ENCODE data around the gene SPTLC2.
"Not testable (repeated sequence)": the region's sequence is repeated elsewhere in the genome, so short reads cannot be mapped to it uniquely, and the experiment has no call there.

The SPTLC2 gene

DNA sequence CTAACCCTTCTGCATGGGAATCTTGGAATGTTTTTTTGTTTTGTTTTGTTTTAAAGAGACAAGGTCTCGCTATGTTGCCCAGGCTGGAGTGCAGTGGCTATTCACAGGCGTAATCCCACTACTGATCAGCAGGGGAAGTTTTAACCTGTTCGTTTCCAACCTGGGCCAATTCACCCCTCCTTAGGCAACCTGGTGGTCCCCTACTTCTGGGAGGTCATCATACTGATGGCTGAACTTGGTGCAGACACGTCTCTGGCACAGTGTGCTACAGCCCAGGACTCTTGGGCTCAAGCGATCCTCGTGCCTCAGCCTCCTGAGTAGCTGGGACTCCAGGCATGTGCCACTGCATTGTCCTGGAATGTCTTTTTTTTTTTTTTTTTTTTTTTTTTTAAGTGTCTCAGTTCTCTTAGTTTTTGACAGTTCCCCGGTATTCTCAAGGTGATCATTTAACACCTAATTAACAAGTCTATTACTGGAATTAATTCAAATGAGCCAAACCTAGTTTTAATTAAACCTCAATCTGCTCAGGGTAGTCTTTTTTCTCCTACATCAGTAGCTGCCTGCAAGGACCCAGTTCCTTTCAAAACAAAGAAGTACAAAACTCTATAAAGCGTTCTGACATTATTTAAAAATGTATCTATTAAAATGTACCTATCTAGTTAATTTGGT, 68.8 kb downstream of the SPTLC2 start:
- DNase-seq (ENCODE audit: low spot score), result no peak

- DNase-seq (ENCODE audit: low spot score), result not testable (repeated sequence)
These were observed 71.3 kb downstream of the SPTLC2 start for GRCh38 chr14:77545171-77545570.

DNA sequence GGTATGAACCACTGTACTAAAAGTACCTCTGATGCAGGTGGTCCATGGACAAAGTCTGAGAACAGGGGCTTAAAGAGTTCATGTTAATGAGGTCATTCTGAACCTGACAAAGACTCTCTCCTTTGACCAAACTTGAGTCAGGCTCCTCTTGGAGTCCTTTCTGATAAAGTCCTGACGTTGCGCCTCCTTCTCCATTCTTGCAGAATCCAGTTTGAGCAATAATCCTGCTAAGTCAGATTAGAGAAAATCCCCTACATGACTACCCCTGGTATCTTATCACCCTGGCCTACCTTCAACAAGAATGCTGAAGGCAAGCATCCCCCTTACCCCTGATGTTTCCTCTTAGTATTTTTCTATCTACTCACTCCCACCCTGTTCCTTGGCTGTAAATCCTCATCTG, 71.9 kb downstream of the SPTLC2 start:
- no peak for DNase-seq (ENCODE audit: low spot score)

- no peak for DNase-seq (ENCODE audit: low spot score)
These were observed 72.7 kb downstream of the SPTLC2 start for GRCh38 chr14:77543637-77544334.

GRCh38 chr14:77543240-77543551, 73.2 kb downstream of the SPTLC2 start:
- no peak for DNase-seq (ENCODE audit: low spot score)

DNA sequence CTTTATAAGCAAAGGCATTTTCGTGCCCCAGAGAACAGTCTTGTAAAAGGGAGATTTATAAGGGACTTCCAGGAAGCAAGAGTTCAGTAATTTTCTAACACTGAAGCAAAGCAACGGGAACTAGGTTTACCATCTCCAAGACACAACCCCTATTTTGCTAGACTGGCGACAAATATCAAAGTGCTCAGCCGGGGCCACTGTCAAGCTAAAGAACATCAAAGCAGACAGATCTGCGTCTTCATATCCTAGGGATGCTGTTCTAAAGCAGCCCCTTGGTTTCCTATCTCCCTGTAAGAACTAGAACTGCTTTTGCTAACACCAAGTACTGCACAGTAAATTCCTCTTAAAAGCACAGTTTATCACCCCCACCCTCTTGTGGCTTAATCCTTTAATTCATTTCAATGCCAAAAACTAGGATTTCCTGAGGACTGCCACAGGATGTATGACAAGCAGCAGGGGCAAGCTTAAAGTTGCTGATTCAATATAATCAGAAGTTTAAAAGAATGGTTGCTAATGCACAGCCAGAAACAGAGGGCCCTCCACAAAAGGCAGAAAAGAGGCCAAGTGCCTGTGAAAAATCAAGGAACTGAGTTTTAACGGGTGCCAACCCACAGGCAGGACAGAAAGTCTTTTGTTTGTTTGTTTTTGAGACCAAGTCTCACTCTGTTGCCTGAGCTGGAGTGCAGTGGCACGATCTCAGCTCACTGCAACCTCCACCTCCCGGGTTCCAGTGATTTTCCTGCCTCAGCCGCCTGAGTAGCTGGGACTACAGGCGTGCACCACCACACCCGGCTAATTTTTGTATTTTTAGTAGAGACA, 73.8 kb downstream of the SPTLC2 start:
- DNase-seq (ENCODE audit: low spot score), result peak; percentile 37

GRCh38 chr14:77541905-77542304, 74.5 kb downstream of the SPTLC2 start:
- no peak for DNase-seq (ENCODE audit: low spot score)

DNA sequence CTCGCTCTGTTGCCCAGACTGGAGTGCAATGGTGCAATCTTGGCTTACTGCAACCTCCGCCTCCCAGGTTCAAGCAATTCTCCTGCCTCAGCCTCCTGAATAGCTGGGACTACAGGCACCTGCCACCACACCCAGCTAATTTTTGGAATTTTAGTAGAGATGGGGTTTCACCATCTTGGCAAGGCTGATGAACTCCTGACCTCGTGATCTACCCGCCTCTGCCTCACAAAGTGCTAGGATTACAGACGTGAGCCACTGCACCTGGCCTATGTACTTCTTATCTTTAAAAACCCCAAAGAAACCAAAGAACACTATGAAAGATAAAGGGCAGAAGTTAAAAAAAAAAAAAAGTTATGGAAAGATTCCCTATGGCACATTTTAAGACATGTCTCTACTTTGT, 79.5 kb downstream of the SPTLC2 start:
- DNase-seq (ENCODE audit: low spot score), result not testable (repeated sequence)

DNA sequence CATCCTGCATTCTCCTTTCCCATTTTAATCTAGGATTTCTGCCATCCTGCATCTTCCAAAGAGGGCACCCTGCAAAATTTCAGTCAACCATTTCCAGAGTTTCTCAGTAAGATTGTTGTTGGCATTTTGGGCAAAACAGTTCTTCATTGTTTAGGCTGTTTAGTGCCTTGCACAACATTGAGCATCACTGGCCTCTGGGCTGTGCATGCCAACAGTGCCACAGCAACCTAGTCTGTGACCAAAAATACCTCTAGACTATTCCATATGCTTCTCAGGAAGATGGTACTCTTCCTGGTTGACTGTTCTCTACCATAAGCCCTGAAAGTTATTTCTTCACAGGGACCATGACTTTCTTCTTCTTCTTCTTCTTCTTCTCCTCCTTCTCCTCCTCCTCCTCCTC, 85.4 kb downstream of the SPTLC2 start:
- no peak for DNase-seq (ENCODE audit: low spot score)

GRCh38 chr14:77529963-77530362, 86.5 kb downstream of the SPTLC2 start:
- DNase-seq (ENCODE audit: low spot score), result no peak

DNA sequence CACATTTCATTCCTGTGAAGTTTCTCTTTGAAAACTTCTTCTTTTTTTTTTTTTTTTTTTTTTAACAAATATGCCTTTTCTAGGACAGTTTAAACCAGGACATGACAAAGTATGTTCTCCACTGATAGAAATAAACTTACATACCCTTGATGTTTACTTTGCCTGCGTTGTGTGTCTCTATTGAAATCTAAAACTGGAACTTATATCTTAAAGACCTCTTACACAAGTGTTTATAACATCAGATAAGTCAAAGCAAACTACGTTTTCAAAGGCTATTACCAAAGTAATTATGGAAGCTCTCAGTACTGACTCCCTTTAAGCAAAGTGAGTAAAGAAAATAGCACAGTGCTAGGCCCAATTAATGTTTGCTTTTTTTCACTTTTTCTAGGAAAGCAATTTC, 87.2 kb downstream of the SPTLC2 start:
- DNase-seq (ENCODE audit: low spot score), result no peak

DNA sequence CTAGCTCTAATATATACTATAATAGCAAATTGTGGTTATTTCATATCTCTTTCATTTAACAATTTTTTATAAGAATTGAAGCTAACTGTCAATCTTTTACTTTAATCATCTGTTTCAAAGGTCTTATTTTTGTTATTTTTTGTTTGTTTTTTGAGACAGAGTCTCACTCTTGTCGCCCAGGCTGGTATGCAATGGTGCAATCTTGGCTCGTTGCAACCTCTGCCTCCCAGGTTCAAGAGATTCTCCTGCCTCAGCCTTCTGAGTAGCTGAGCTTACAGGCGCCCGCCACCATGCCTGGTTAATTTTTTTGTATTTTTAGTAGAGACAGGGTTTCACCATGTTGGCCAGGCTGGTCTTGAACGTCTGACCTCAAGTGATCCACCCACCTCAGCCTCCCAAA, 87.7 kb downstream of the SPTLC2 start:
- not testable (repeated sequence) for DNase-seq (ENCODE audit: low spot score)

GRCh38 chr14:77526266-77526665, 90.2 kb downstream of the SPTLC2 start:
- no peak for DNase-seq (ENCODE audit: low spot score)

DNA sequence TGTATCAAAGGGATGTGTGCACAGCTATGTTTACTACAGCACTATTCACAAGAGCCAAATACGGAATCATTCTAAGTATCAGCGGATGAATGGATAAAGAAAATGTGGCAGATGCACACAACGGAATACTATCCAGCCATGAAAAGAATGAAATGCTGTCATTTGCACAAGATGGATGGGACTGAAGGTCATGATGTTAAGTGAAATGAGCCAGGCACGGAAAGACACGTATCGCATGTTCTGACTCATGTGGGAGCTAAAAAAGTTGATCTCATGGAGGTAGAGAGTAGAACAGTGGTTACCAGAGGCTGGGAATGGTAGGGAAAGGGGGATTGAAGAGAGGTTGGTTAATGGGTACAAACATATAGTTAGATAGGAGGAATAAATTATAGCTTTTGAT, 91.9 kb downstream of the SPTLC2 start:
- DNase-seq (ENCODE audit: low spot score), result no peak

- DNase-seq (ENCODE audit: low spot score), result no peak
These were observed 93.3 kb downstream of the SPTLC2 start for GRCh38 chr14:77523109-77523508.

GRCh38 chr14:77520555-77520954, 95.9 kb downstream of the SPTLC2 start:
- no peak for DNase-seq (ENCODE audit: low spot score)

DNA sequence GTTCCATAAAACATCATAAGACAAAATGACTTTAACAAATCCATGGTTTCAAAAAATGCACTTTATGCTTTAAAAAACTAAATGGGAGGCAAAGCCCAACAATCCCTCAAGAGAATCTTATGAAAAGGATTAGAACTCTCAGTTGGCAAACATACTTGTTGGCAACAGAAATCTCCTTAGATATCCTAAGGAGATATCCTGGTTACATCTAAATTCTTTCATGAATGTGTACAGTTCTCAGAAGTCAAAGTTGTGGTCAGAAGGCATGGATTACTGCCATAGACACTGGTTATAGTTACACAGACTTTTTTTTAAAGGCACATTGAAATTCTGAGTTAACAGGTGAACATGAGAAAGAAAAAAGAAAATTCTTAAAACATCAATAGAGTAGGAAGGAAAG, 100.3 kb downstream of the SPTLC2 start:
- no peak for DNase-seq (ENCODE audit: low spot score)

DNA sequence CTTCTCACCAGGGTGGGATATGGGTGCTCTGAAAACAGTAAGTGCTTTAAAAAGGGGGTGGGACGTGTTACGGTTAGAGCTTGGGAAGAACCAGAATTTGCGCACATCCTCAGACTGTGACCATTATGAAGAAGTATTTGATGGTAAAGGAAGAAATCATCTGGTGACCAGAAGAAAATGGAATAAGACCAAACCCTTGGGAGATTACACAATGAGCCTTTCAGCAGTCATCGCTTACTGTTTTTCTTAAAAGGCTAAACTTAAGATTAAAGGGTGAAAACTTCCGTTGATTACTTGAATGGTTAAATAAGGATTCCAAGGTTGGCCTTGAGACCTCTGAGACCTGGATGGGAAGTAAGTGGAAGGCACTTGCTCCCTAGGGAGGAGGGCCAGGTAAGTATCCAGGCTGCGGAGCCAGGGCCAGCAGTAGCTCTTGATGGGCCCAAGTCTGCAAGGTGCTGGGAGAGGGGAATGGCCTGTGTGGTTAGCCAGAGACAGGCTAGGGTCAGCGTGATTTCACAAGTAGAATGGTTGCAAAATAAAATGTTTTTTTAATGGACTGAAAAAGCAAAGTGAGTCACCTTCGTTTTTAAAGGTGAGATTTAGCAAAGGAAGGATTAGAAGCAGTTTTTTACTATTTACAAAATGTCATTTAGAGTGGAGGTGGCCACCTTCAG, 104.8 kb downstream of the SPTLC2 start:
- no peak for DNase-seq (ENCODE audit: low spot score)

DNA sequence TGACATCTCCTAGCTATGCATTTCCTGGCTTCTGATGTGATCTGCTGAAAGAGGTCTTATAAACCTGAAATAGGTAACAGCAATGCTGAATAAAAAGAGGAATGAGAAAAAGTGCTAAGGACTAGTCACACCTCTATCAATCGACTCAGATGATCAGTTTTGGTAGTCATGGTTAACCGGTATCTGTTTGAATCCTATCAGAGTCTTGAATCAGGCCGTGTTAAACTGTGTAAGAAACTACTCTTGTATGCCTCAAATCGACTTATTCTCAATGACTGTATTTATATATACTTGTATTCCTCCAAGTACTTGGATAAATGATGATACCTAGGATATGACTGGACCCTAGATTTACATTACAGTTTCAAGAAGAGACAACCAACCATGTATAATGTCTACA, 107.1 kb downstream of the SPTLC2 start:
- no peak for DNase-seq (ENCODE audit: low spot score)

DNA sequence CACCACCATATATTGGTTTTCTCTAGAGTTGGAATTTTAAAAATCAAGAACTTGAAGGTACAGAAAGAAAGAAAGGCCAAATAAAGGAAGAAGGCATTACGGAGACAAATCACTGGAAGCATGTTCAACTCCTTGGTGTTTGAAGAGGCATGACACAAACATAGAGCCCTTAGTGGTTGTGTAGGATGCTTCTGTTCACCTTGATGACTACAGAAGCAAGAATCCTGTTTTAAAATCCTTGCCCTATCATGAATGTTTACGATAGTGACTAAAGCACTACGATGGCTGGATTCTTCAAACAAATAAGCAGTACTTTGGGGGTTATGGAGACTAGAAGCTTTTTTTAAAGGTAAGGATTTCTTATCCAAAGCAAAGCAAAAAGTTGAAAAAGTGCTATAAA, 107.6 kb downstream of the SPTLC2 start:
- no peak for DNase-seq (ENCODE audit: low spot score)

DNA sequence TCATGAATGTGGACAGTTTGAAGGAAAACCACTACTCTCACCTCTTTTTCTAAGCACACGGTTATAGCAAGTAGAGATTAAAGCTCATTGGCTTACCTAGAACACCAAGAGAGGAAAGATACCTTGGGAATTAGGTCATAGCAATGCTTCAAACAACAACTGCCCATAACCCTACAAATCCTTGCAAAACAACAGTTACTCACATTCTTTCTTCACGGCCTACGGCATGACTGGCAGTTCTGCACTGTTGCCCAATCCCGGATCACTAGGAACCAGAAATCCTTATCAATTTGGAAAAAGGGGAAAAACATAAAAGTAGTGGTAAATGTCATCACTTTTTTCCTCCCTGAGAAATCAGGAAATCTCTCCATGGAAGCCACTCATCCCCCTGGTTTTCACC, 108.2 kb downstream of the SPTLC2 start:
- no peak for DNase-seq (ENCODE audit: low spot score)

DNA sequence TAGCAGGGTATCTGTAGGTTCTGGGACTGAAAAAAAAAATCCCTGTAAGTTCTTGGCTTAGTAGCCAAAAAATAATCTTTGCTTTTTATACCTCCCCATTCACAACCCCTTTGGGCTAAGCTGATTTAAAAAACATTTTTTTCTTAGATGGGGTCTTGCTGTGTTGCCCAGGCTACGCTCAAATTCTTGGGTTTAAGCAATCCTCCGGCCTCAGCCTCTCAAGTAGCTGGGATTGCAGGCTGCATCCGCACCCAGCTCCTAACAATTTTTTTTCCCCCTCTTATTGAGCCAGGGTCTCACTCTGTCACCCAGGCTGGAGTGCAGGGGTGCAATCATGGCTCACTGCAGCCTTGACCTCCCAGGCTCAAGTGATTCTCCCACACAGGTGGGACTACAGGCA, 108.7 kb downstream of the SPTLC2 start:
- DNase-seq (ENCODE audit: low spot score), result no peak

GRCh38 chr14:77505031-77505430, 111.4 kb downstream of the SPTLC2 start:
- DNase-seq (ENCODE audit: low spot score), result no peak
